Endothelial cell of umbilical vein (primary cell): ENCODE data around the gene GAS2L3. TPM values are rescaled to one million over a fixed set of nuclear protein-coding genes. Genes with fewer than 3 reads are reported as not detected.

Experiments used
- BruUV-seq: library from RNA; stranded (reverse); fragments of 400-500 nt; replicated peaks from 2 replicates; lab custom pipeline; 2021; lab: Mats Ljungman, UMichigan
- CTCF ChIA-PET: fragments of 300-600, 350-600 bp; sonication (Branson Sonifier 250); formaldehyde crosslinking; loops from one replicate; lab custom pipeline; 2021; ENCODE audit warnings: antibody characterized with exemption, inconsistent platforms; lab: Charles Lee
- POLR2A ChIA-PET: fragments of 300-600, 350-600 bp; sonication (Branson Sonifier 250); formaldehyde crosslinking; loops from one replicate; lab custom pipeline; 2021; ENCODE audit warnings: antibody characterized with exemption, inconsistent platforms; lab: Charles Lee
- DNase-seq: peaks from one replicate; pipeline ENCODE4 v3.0.0-alpha.2; 2011; ENCODE audit warnings: low read depth, low spot score
- FAIRE-seq: peaks from 2 replicates; lab custom pipeline; 2011; peaks lifted over from hg19 to GRCh38; lab: Jason Lieb, UNC
- H2AFZ ChIP-seq: 2 replicates; pipeline ENCODE4 v1.6.0; 2012; ENCODE audit warnings: low read depth, low read length, control low read depth, inconsistent platforms
- H3K27ac ChIP-seq: 2 replicates; pipeline ENCODE4 v1.5.1; 2011; ENCODE audit warnings: low read depth, mild to moderate bottlenecking, control low read depth, low read length, moderate library complexity; ENCODE audit not compliant: insufficient read depth
- H3K27me3 ChIP-seq, 2 experiments: 2 replicates each; pipeline versions ENCODE4 v1.6.0 to v1.6.1; 2011; ENCODE audit warnings: low read length in 2 of 2, mixed read lengths in 1 of 2; ENCODE audit not compliant: control insufficient read depth in 2 of 2, insufficient read depth in 2 of 2
- H3K36me3 ChIP-seq, 2 experiments: 2 replicates in 1 of 2; 3 replicates in 1 of 2; pipeline ENCODE4 v1.5.1; 2011; ENCODE audit warnings: low read length in 2 of 2, mild to moderate bottlenecking in 1 of 2, moderate library complexity in 1 of 2; ENCODE audit not compliant: control insufficient read depth in 2 of 2, insufficient read depth in 2 of 2; ENCODE audit errors: extremely low read depth in 1 of 2
- H3K4me1 ChIP-seq: 3 replicates; pipeline ENCODE4 v1.5.1; 2011; ENCODE audit warnings: mild to moderate bottlenecking, low read length; ENCODE audit not compliant: control insufficient read depth, insufficient read depth; ENCODE audit errors: extremely low read depth
- H3K4me2 ChIP-seq: 2 replicates; pipeline ENCODE4 v1.6.1; 2011; ENCODE audit warnings: low read length, control low read depth, mixed read lengths; ENCODE audit not compliant: insufficient read depth
- H3K4me3 ChIP-seq, 3 experiments: fragments of 200-600 bp in 1 of 3; sonication (generic), shearing (Covaris generic) in 1 of 3; replicated peaks in 1 of 3; 2 replicates each; pipeline ENCODE4 v1.5.1; 2011 to 2016; ENCODE audit warnings: control low read depth in 3 of 3, low read length in 3 of 3, mild to moderate bottlenecking in 2 of 3, inconsistent platforms in 1 of 3, low read depth in 1 of 3, moderate library complexity in 1 of 3; ENCODE audit not compliant: insufficient read depth in 1 of 3
- H3K79me2 ChIP-seq: 2 replicates; pipeline ENCODE4 v1.6.0; 2012; ENCODE audit warnings: low read length, inconsistent platforms; ENCODE audit not compliant: control insufficient read depth, insufficient read depth
- H3K9ac ChIP-seq: replicated peaks from 2 replicates; pipeline ENCODE3; 2011; ENCODE audit warnings: low read length, control low read depth; ENCODE audit not compliant: insufficient read depth; ENCODE audit errors: extremely low read depth
- H3K9me1 ChIP-seq: replicated peaks from 3 replicates; pipeline ENCODE4 v1.6.0; 2011; ENCODE audit warnings: mild to moderate bottlenecking, low read length; ENCODE audit not compliant: control insufficient read depth, insufficient read depth; ENCODE audit errors: extremely low read depth
- H3K9me3 ChIP-seq: replicated peaks from 2 replicates; pipeline ENCODE4 v1.5.1; 2012; ENCODE audit warnings: low read length, inconsistent platforms; ENCODE audit not compliant: control insufficient read depth, insufficient read depth
- H4K20me1 ChIP-seq: replicated peaks from 2 replicates; pipeline ENCODE3; 2011; ENCODE audit warnings: mild to moderate bottlenecking, low read length; ENCODE audit not compliant: control insufficient read depth, insufficient read depth; ENCODE audit errors: extremely low read depth
- CTCF ChIP-seq, 2 donors: IDR thresholded peaks; 1 replicate in 1 of 2; 2 replicates in 1 of 2; pipeline ENCODE4 v1.5.1; 2011; ENCODE audit warnings: low read length in 2 of 2, mild to moderate bottlenecking in 2 of 2, moderate library complexity in 2 of 2, control low read depth in 1 of 2, inconsistent platforms in 1 of 2, low read depth in 1 of 2; ENCODE audit not compliant: insufficient read depth in 1 of 2; ENCODE audit errors: extremely low read depth in 1 of 2
- EZH2 ChIP-seq: IDR thresholded peaks from 2 replicates; pipeline ENCODE4 v1.6.1; 2012; ENCODE audit warnings: borderline replicate concordance, low read depth, mild to moderate bottlenecking, moderate library complexity, low read length, inconsistent platforms; ENCODE audit not compliant: severe bottlenecking
- FOS ChIP-seq: IDR thresholded peaks from 2 replicates; pipeline ENCODE4 v1.6.1; 2011; ENCODE audit warnings: mild to moderate bottlenecking, low read length, moderate library complexity, borderline replicate concordance; ENCODE audit not compliant: insufficient read depth
- GATA2 ChIP-seq: IDR thresholded peaks from 2 replicates; pipeline ENCODE4 v1.7.0; 2011; ENCODE audit warnings: low read depth, mild to moderate bottlenecking, moderate library complexity, mixed read lengths, low read length; ENCODE audit not compliant: insufficient read length, insufficient read depth
- JUN ChIP-seq: IDR thresholded peaks from 2 replicates; pipeline ENCODE4 v1.6.1; 2011; ENCODE audit warnings: borderline replicate concordance, low read depth; ENCODE audit not compliant: insufficient read length, insufficient read depth
- MYC ChIP-seq: IDR thresholded peaks from one replicate; pipeline ENCODE4 v1.6.1; 2011; ENCODE audit warnings: mild to moderate bottlenecking, low read depth, low read length
- POLR2A ChIP-seq: IDR thresholded peaks from 2 replicates; pipeline ENCODE4 v1.6.1; 2012; ENCODE audit warnings: low read depth, mild to moderate bottlenecking, control low read depth, low read length
- POLR2AphosphoS5 ChIP-seq: IDR thresholded peaks from 2 replicates; pipeline ENCODE4 v1.6.1; 2012; ENCODE audit warnings: low read depth, mild to moderate bottlenecking, control low read depth, low read length, moderate library complexity; ENCODE audit not compliant: insufficient read depth
- dilution Hi-C: fragments of 300-500 bp; cut with MboI; formaldehyde crosslinking; loops from one replicate; pipeline ENCODE4 v1.15.0; 2019; ENCODE audit warnings: low sequenced_read_pairs; ENCODE audit not compliant: extremely low pct_ligation_motif_present
- intact Hi-C: fragments of 100-400 bp; cut with micrococcal nuclease; formaldehyde crosslinking; loops from one replicate; pipeline ENCODE4 v1.10.0; 2022
- polyA plus RNA-seq, 4 experiments: library from polyadenylated mRNA; depleted of rRNA in 3 of 4; stranded (reverse) in 3 of 4; unstranded in 1 of 4; fragments of >200 nt; gene quantifications; 2 replicates each; pipeline versions ENCODE4 v1.2.1 to v1.2.3, GENCODE V29; 2011 to 2012; ENCODE audit warnings: missing spikeins in 1 of 4
- total RNA-seq: library from RNA; stranded (reverse); gene quantifications from 2 replicates; pipeline ENCODE4 v1.2.3, GENCODE V29; 2021
- TF ChIP-seq, protein P1 (sequence below): IDR thresholded peaks from 2 replicates; pipeline ENCODE4 v1.6.1; 2011; ENCODE audit not compliant: insufficient read depth, insufficient read length

The GAS2L3 gene
- total and polyA plus RNA-seq, 2 donors (not counting 3 experiments of a cell fraction or from before 2014, with no cell fraction given): 6.5 to 47.1 TPM

- Histone ChIP-seq H3K4me3 (no peak overlapping the region), H3K9ac (no peak overlapping the region), H3K79me2 (no peaks in the 10 kb centered on the region), H3K9me1 (no peaks in the 10 kb centered on the region), H2AFZ (no peak overlapping the region), H3K27me3 (no peaks in the 10 kb centered on the region), H3K27ac (no peak overlapping the region), H3K4me2 (no peak overlapping the region), H3K4me1 (no peaks in the 10 kb centered on the region), H3K36me3 (no peaks in the 10 kb centered on the region), H4K20me1 (no peaks in the 10 kb centered on the region), H3K9me3 (no peaks in the 10 kb centered on the region)
- FAIRE-seq (no peak), DNase-seq (no peak)
- CTCF ChIA-PET: interaction anchor here (1.0 to 1.3 kb wide), 2 partner anchors 14 to 95 kb away, joined by 3 to 4 read pairs; no protein-coding TSS in a partner anchor
- POLR2A ChIA-PET: no interaction called here
- no TSS peak for BruUV-seq
- no peak for TF ChIP-seq POLR2A
- no peak for TF ChIP-seq MYC
- no peak for TF ChIP-seq CTCF (IDR thresholded peaks at IDR 0.05; ENCODE audit: extremely low read depth in 1 of 2, insufficient read depth in 1 of 2, low read depth in 1 of 2, low read length in 2 of 2)
- no peak for TF ChIP-seq EZH2
- no peak for TF ChIP-seq JUN
- TF ChIP-seq FOS: no peak
- TF ChIP-seq, protein P1, sequence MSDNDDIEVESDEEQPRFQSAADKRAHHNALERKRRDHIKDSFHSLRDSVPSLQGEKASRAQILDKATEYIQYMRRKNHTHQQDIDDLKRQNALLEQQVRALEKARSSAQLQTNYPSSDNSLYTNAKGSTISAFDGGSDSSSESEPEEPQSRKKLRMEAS: no peak
- no peak for TF ChIP-seq GATA2
- TF ChIP-seq POLR2AphosphoS5: no peak
- intact Hi-C loops: no loop called here
- dilution Hi-C loops: no loop called here
Observed at GRCh38 chr12:100528471-100529127, 44.9 kb upstream of the GAS2L3 start.
